ENCODE results near the gene CNNM4.

DNA sequence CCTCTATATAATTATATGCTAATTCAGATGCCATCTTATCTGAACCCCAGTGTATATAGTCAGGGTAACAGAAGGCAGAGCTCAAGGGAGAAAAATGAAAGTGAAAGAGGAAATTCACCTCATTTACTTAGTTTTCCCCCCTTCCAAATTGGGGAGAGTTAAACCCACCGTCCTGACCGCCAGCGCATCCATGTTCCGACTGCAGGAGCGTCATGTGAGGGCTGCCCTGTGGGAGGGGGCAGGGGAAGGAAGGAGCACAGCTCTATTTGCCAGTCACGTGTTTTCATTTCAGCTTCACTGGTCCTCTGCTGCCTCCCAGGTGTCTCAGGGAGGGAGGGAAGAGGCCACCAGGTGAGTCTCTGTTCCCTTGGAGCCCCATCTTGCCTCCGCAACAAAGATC is 13.2 kb downstream of the CNNM4 start:
- TF ChIP-seq POLR2AphosphoS5 (IDR thresholded peaks at IDR 0.05; ENCODE audit: low read depth, low read length) (no peak), POLR2A (IDR thresholded peaks at IDR 0.05; ENCODE audit: low read depth, low read length) (no peak), POU2F2 (IDR thresholded peaks at IDR 0.05; ENCODE audit: low read depth, low read length) (0 out of 2 replicates have a peak, but pooled peaks have one; percentile 50), TAF1 (IDR thresholded peaks at IDR 0.05; ENCODE audit: low read depth, low read length) (no peak), SPI1 (IDR thresholded peaks at IDR 0.05; ENCODE audit: low read depth, low read length) (no peak)

Measured in GM12891 (cell line).